ENCODE results near the gene ABCA2.

GRCh38 chr9:137042751-137043727 lies 15.0 kb upstream of the ABCA2 start:
- TF ChIP-seq CTCF (conservative IDR thresholded peaks at IDR 0.05 in 1 of 2, IDR thresholded peaks at IDR 0.05 in 1 of 2; ENCODE audit: extremely low read depth in 1 of 2, insufficient read depth in 1 of 2, low read depth in 1 of 2, low read length in 2 of 2) (no peak), EZH2 (IDR thresholded peaks at IDR 0.05; ENCODE audit: borderline replicate concordance, low read length) (no peak)
